Keratinocyte (primary cell): ENCODE data around the gene TTLL5.

ENCODE experiments used
- EZH2 ChIP-seq: IDR thresholded peaks from one replicate; pipeline ENCODE4 v1.6.1; 2012; ENCODE audit warnings: inconsistent platforms, mild to moderate bottlenecking, low read length, moderate library complexity
- TF ChIP-seq, protein P1 (sequence below), 3 experiments: IDR thresholded peaks in 1 of 3; conservative IDR thresholded peaks in 1 of 3; optimal IDR thresholded peaks in 1 of 3; 2 replicates in 2 of 3; 3 replicates in 1 of 3; pipeline versions ENCODE3 to v1.5.1; 2011; ENCODE audit warnings: low read length in 3 of 3, mild to moderate bottlenecking in 3 of 3, moderate library complexity in 2 of 3, control low read depth in 1 of 3, inconsistent platforms in 1 of 3; ENCODE audit not compliant: insufficient read depth in 2 of 3; ENCODE audit errors: extremely low read depth in 1 of 3

DNA sequence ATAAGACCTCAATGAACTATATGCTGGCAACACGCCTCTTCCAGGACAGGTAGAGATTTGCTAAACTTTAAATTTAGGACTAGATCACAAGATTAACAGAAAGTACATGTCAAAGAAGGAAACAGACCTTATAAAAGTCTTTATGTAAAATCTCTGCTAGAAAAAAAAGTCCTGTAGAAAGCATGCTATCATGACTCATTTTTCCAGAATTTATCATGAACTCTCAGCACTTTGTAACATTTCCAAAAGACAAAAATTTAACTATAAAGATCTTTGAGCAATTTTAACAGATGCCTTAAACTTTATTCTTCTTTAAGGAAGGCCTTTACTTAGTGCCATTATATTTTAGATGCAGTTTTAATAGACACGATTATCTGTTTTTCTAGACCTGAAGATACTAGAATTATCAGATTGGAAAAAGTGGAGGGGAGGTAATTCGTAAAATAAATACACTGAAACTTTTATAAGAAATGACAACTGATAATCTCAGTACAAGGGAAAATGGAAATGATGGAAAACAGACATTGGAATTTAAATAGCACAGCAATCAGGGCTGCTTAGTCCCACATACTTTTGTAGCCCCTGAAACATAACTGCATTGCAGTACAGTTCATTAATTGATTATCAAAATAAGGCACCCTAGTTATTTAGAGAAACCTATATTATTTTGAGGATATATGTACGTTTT is 92.0 kb downstream of the TTLL5 start:
- TF ChIP-seq, protein P1, sequence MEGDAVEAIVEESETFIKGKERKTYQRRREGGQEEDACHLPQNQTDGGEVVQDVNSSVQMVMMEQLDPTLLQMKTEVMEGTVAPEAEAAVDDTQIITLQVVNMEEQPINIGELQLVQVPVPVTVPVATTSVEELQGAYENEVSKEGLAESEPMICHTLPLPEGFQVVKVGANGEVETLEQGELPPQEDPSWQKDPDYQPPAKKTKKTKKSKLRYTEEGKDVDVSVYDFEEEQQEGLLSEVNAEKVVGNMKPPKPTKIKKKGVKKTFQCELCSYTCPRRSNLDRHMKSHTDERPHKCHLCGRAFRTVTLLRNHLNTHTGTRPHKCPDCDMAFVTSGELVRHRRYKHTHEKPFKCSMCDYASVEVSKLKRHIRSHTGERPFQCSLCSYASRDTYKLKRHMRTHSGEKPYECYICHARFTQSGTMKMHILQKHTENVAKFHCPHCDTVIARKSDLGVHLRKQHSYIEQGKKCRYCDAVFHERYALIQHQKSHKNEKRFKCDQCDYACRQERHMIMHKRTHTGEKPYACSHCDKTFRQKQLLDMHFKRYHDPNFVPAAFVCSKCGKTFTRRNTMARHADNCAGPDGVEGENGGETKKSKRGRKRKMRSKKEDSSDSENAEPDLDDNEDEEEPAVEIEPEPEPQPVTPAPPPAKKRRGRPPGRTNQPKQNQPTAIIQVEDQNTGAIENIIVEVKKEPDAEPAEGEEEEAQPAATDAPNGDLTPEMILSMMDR (optimal IDR thresholded peaks at IDR 0.05 in 1 of 3, IDR thresholded peaks at IDR 0.05 in 1 of 3, conservative IDR thresholded peaks at IDR 0.05 in 1 of 3; ENCODE audit: extremely low read depth in 1 of 3, insufficient read depth in 2 of 3, low read length in 3 of 3): no peak
- TF ChIP-seq EZH2: no peak
